Measurements from ENCODE around the gene IBA57.

The IBA57 gene

DNA sequence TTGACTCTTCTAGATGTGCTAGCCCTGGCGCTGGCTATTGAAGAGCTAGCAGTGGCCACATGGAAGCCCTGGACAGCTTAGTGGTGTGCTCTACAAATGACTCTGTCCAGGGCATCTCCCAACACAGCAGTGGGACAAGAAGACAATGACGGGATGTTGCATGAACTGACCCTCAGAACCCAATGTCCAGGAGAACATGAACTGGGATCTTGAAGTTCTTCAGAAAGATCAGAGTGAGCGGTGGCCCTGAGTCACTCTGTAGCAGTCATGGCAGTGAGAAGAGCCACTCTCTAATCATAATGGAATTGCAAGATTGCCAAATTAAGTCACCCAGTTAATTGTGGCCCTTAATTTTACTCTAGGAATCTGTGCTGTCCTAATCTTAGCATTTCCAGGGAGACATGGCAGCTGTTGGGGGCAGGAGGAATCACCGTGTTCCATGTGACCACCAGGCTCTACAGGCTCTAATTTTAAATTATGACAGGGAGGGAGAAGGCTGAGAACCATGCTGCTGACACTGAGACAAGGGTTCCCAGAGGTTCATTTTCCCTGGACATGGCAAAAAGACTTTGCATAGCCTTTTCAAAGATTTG, 32.0 kb downstream of the IBA57 start:
- DNase-seq = no peak

DNA sequence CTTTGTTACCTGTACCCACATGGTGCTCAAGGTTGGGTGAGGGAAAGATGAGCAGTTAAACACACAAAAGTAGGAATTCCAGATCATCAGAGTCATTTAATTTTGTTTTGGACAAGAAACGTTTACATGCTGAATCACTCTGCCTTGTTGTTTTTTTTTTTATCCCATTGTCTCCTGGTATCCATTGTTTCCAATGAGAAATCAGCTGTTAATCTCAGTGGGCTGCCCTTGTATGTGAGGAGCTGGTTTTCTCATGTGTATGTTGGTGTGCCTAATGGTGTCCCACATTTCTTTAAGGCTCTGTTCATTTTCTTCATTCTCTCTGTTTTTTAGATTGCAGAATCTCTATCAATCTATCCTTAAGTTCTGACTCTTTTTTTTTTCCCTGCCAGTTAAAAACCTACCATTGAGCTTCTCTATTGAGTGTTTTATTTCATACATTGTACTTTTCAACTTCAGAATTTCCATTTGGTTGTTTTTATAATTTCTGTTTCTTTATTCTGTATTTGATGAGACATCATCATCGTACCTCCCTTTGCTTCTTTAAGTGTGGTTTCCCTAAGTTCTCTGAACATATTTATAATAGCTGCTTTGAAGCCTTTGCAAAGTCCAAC, 33.5 kb downstream of the IBA57 start:
- no peak for DNase-seq

DNA sequence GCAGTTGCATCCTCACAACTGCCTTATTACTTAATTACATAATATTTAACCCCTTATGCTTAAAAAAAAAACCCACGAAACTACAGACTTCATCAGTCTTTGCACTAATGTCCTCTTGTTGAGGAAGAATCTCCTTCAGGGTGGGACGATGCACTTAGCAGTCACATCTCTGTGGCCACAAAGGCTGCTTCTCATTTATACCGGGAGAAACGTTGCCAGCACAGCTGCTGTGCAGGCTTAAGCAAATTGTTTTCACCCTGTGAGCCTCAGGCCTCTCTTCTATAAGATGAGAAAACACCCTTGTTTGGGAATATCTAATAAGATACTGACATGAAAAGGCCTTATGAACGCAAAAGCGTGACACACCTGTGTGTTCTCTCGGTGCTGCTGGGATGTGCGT, 39.4 kb downstream of the IBA57 start:
- no peak for DNase-seq

DNA sequence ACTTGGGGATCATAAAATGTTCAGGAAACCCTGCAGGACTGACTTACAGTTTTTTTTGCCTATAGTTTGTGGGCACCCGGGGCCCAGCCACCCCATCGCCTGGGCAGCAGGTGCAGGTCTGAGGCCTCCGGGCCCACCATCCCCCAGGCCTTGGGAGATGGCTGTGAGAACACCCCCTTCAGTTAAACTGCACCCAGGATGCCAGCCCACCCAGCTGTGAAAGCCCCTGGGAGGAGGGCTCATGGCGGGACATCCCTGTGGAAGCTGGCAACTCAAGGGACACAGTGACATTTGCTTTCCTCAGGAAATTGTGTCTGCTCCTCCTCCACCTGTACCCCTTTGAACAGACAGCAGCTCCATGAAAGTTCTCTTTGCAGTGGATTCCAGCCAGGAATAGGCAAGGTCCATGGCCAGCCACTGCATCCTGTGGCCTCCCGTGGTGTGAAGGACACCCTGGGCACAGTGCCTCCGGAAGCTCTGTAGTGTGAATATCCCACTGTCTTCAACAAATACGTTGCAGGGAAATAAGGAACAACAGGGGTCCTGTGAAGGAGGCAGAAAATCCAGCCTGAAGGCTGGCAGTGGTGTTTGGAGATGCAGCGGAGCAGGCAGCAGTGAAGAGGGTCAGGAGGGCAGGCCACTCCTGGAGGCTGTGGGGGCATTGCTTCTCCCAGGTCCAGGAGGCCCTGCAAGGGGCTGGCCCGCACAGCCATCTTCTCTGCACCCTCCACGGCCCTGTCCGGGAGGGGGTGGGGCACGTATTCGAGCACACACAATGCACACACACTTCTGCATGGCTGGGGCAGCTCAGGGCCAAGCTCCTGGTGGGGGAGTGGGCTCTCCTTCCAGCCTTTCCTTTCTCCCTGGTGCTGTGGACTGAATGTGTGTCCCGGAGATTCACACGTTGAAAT, 40.2 kb downstream of the IBA57 start:
- no peak for DNase-seq

DNA sequence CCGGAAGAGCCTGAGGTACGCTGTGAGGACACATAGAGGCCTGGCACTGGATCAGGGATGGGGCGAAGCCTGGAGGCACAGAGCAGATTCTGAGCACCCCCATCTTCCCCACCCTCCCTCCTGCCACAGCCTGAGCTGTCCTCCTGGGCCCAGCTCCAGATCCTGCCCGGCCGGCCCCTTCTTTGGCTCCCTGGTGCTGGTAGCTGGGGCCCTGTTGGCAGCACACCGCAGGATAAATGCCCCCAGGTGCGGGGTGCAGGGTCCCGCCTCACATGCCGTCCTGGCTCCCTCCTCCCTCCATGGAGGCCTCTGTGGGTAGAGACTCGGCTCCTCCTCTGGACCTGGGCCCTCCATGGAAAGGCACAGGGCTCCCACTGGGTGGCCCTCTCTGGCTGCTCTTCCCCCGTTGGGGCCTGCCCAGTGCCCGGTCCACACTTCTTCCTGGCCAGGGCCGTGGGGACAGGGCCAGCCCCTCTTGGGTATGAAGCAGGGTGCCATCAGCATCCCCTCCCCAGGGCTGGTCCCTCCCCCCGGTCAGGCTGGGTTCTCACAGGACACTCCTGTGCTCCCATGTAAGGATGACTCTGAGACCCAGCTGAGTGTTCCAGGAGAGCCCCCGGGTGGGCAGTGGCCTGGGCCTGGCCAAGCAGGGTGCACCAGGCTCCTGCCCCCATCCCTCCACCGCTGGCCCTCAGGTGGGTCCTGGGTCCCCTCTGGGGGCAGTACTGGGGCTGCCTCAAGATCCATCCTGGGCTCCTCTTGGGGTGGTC, 41.2 kb downstream of the IBA57 start:
- DNase-seq = no peak

DNA sequence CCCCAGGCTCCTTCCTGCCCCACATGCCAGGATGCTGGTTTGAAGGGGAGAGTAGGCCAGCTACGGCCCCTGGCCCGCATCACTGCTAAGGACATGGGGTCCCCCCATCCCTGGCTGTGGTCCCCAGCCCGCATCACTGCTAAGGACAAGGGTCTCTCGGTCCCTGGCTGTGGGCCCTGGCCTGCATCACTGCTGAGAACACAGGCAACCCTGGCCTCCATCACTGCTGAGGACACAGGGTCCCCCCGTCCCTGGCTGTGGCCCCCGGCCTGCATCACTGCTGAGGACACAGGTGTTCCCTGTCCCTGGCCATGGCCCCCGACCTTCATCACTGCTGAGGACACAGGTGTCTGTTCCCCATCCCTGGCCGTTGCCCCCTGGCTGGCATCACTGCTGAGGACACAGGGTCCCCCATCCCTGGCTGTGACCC, 41.8 kb downstream of the IBA57 start:
- DNase-seq = no peak

DNA sequence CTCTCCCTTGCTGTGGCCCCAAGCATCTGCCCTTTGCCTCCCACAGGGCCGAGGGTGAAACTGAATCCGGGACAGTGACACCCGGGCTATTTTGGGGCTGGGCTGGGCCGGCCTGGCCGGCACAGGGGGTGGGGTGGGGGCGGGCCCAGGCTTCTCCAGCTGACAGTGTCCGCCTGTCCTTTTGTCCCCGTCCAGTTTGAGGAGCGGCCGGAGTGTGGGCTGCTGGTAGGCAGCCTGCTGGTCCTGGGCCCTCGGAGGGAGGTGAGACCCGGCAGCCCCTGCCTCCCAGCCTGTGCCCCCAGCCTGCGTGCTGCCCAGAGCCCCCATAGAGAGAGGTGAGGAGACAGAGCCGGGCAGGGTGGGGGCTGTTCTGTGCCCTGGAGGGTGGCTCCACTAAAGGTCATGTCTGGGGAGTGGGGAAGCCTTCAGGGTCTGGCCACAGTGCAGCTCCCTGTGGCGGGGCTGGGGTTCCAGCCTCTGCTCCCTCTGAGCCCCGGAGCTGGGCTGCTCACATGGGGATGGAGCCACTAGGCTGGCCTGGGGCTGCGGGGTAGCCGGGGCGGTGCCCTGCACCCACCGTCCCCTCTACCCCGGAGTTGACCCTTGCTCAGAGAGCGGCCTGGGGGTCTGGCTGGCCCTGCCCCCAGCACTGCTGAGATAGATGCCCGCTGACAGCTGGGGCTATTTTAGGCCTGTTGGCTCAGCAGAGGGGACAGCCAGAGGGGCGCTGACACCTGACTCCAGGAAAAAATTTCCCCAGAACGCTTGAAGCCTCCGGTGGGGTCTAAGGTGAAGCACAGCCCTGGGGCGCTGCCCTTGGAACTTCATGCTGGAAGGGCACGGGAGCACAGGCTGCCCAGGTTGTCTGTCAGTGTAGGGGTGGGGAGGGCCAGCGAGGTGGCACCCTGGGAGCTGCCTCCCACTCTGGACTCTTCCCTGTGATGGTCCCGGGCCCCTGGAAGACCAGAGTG, 42.5 kb downstream of the IBA57 start, which contains the start of gene OBSCN:
TSS of gene OBSCN (plus strand) at position 194 of the 971 bp plus-strand sequence. CDS start 3,740 bp downstream, outside the sequence.
- no peak for DNase-seq

DNA sequence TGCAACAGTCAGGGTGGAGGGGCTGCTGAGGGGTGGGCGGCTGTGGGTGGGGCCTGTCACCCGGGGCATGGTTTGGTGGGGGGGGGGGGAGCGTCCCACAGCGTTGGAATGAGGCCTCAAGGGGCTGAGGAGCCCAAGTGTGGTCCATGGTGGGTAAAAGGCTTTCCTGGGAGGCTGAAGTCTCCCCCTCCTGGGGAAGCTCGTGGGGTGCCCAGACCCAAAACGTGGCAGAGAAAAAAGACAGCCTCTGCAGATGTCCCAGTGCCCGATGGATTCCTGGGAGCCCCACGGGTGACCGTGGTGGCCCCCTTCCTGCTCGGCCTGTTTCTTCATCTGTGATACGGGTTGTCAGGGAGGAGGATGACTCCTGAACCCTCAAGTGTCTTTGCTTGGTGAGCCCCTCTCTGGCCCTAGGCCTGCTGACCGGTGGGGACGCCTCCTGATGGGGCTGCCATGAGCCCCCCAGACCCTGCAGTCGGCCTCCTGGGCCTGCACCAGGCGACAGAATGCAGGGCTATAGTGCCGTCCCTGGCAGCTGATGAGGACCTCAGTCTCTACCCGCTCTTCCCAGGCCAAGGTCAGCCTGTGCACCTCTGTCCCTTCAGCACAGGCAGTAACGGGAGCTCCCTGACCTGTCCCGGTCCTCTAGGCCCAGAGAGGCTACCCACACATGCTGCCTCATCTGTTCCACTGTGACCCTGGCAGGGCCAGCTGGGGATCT, 43.4 kb downstream of the IBA57 start:
- DNase-seq = no peak

DNA sequence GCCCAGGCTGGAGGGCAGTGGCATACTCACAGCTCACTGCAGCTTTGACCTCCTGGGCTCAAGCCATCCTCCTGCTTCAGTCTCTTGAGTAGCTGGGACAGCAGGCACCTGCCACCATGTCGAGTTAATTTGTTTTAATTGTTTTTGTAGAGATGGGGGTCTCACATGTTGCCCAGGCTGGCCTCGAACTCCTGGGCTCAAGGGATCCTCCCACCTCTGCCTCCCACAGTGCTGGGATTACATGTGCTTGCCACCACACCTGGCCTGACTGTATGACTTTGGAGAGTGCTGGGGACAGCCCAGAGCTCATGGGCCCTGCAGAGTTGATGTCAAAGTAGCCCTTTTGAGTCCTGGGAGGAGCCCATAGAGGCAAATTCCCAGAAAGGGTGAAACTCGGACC, 44.1 kb downstream of the IBA57 start:
- no peak for DNase-seq

DNA sequence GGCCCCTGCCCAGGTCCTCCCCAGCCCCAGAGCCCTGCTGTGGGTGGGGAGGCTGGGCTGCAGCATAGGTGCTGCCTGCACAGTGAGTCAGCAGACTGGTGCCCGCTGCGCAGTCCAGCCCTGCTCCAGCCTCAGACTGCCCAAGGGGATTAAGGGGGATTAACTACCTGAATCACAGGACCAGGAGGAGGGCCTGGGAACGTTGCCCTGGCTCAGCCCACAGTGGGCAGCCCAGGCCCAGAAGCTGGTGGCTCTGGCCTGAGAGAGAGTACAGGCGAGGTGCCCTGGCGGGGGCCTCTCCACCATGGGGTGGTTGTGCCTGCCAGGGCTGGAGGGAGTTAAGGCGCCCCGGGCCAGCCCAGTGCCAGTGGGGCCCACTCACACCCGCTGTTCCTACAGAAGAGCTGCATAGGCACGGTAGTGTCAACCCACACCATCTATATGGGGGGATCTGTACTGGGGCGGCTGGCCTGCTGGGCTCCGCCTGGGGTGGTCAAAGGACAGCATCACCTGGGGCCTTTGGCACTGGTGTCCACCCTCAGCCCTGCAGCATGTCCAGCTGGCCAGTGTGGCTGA, 44.6 kb downstream of the IBA57 start:
- no peak for DNase-seq

DNA sequence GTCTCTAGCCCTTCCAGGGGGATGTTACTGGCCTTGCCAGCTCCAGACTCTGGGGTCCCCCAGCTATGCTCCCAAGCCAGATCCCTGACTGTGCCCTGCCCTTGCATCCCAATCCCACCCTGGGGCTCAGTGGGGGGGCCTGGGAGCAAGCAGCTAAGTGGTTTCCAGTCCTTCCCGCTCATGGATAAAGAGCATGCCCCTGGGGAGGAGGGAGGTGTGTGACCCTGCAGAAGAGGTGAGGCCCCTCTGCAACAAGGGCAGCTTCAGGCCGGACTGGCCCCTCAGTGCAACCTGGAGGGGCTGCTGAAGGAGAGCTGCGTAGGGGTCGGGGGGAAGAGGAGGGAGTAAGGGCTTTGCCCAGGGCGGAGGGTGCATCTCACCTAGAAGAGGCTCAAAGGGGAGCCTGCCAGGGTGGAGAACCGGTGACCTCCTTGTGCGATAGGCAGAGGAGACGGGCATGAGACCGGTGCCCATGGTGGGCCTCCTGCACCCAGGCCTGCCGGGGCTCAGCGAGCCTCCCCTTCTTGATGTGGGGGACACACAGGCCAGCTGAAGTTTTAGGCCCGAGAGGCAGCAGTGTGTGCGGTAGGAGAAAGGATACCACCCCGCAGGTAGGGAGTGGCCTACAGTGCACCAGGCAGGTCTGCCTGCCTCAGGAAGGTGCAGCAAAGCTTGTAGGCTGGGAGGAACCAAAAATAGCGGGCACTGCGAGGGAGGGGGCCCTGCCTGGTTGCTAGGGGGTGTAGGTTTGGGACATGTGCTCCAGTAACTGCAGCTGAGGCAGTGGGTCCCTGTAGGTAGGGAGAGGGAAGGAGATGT, 45.3 kb downstream of the IBA57 start:
- DNase-seq = no peak

DNA sequence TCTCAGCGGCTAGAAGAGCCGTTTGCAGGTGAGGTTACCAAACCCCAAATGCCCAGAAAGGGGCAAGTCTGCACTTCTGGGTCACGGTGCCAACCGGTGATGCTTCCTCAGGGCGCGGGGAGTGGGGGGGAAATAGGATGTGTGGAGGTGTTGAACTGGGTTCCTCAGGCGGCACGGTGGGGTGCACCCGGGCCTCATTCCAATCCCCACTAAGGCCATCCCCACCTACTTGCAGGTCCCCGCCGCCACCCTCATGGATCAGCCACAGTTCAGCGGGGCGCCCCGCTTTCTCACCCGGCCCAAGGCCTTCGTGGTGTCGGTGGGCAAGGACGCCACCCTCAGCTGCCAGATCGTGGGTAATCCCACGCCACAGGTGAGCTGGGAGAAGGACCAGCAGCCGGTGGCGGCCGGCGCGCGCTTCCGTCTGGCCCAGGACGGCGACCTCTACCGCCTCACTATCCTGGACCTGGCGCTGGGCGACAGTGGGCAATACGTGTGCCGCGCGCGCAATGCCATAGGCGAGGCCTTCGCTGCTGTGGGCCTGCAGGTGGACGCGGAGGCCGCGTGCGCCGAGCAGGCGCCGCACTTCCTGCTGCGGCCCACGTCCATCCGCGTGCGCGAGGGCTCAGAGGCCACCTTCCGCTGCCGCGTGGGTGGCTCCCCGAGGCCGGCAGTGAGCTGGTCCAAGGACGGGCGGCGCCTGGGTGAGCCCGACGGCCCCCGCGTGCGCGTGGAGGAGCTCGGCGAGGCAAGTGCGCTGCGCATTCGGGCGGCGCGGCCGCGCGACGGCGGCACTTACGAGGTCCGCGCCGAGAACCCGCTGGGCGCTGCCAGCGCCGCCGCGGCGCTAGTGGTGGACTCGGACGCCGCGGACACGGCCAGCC, 46.2 kb downstream of the IBA57 start:
- no peak for DNase-seq

DNA sequence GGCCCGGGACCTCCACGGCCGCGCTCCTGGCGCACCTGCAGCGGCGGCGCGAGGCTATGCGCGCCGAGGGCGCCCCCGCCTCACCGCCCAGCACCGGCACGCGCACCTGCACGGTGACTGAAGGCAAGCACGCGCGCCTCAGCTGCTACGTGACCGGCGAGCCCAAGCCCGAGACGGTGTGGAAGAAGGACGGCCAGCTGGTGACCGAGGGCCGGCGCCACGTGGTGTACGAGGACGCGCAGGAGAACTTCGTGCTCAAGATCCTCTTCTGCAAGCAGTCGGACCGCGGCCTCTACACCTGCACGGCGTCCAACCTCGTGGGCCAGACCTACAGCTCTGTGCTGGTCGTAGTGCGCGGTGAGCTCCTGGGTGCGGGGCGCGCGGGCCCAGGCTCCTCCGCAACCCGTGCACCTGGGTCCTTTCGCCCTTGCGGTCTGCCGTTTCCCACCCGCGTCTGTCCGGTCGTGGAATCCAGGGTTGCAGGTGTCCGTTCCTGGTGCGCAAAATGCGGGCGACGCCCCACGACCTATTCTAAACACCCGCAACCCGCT, 46.9 kb downstream of the IBA57 start:
- no peak for DNase-seq

DNA sequence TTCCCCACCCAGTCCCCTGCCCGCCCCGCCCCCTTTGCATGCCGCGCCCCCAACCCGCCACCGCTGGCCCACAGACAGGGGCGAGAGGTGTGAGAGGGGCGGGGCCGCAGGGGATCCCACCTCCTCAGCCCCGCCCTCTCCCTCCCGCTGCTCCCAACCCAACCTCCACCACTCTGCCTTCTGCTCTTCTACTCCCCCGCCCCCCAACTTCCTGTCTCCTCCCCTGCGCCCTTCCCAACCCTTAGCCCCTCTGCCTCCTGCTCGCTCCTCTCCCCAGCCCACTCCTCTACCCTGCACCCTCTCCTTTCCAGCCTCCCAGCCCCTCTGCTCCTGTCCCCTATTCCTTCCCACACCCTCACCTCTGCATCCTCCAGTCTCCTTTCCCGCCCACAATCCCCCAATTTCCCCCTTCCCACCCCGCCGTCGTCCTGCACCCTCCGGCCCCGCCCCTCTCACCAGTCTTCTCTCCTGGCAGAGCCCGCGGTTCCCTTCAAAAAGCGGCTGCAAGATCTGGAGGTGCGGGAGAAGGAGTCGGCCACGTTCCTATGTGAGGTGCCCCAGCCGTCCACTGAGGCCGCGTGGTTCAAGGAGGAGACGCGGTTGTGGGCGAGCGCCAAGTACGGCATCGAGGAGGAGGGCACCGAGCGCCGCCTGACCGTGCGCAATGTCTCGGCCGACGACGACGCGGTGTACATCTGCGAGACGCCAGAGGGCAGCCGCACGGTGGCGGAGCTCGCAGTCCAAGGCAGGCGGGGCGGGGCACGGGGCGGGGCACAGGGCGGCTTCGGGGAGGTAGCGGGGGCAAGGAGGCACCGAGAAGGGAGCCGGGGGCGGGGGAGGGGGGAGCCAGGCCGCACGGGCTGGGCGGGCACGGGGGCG, 47.6 kb downstream of the IBA57 start:
- peak; percentile 76 for DNase-seq

DNA sequence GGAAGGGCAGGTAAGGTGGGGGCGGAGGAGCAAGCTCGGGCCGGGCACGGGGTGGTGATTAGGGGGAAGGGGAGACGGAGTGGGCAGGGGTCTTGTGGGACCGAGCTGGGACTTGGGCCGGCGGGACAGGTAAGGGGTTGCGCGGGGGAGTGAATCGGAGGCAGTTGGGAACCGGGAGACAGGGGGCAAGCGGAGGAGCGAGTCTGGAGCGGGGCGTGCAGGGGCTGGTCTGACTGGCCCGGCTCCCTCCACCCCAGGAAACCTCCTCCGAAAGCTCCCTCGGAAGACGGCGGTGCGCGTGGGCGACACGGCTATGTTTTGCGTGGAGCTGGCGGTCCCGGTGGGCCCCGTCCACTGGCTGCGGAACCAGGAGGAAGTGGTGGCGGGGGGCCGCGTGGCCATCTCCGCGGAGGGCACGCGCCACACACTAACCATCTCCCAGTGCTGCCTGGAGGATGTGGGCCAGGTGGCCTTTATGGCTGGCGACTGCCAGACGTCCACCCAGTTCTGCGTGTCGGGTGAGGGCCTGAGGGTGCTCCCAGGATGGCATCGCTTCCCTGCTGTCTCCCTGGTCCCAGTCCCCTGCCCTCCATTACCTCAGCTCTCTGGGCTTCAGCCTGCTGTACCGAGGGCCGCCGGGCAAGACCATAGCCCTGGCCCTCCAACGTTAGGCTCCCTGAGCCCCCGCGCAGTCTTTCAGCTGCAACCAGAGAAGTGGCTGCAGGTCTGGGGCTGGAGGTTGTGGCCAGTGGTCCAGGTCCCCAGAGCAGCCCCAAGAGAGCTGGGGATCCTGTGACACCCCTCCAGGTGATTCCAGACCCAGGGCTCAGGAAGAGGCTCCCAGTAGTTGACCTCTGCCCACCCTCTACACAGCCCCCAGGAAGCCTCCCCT, 48.6 kb downstream of the IBA57 start:
- no peak for DNase-seq

DNA sequence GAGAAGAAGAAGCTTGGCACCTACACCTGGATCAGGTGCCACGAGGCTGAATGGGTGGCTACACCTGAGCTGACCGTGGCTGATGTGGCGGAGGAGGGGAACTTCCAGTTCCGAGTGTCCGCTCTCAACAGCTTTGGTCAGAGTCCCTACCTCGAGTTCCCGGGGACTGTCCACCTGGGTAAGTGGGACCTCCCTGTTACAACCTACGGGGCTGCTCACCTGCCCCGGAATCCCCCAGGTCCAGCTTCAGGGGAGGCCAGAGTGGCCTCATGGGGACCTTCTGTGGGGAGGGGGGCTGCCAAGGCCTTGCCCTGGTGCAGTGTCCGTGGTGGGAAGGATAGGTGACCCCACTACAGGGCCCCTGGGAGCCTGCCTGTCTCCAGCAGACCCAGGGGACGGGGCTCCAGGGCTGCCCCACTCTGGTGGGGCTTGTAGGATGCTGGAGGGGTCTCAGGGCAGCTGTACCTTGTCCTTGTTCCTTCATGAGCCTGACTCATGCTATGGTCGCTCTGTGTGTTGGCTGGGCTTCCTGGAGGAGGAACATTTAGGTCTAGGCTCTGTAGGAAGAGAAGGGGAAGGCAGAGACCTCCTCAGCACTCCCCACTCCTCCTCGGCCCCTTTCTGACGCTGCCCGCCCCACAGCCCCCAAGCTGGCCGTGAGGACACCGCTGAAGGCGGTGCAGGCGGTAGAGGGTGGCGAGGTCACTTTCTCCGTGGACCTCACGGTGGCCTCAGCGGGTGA, 49.5 kb downstream of the IBA57 start:
- no peak for DNase-seq

Data from NCI-H1694 treated with DMSO at 0.1 percent for 48 hours (cell line).